ENCODE measurements around the gene GPHN.

The GPHN gene

GRCh38 chr14:66596241-66596985 lies 88.5 kb downstream of the GPHN start:
- in situ Hi-C loops (cut with HindIII; ENCODE audit: low sequenced_read_pairs) = loop anchor here (10.0 kb wide), 1 partner anchor 48 kb away; no protein-coding TSS in a partner anchor

- in situ Hi-C loops (cut with HindIII; ENCODE audit: low sequenced_read_pairs) = no loop called here
Observed at GRCh38 chr14:66600416-66600815, 92.5 kb downstream of the GPHN start.

- in situ Hi-C loops (cut with HindIII; ENCODE audit: low sequenced_read_pairs) = no loop called here
Observed at GRCh38 chr14:66601932-66602578, 94.1 kb downstream of the GPHN start.

GRCh38 chr14:66603945-66604344 lies 96.0 kb downstream of the GPHN start:
- in situ Hi-C loops (cut with HindIII; ENCODE audit: low sequenced_read_pairs) = no loop called here

- in situ Hi-C loops (cut with HindIII; ENCODE audit: low sequenced_read_pairs) = no loop called here
Observed at GRCh38 chr14:66606826-66607225, 98.9 kb downstream of the GPHN start.

GRCh38 chr14:66610154-66610563 lies 102.2 kb downstream of the GPHN start:
- in situ Hi-C loops (cut with HindIII; ENCODE audit: low sequenced_read_pairs) = no loop called here

GRCh38 chr14:66613344-66613743 lies 105.4 kb downstream of the GPHN start:
- in situ Hi-C loops (cut with HindIII; ENCODE audit: low sequenced_read_pairs) = no loop called here

- in situ Hi-C loops (cut with HindIII; ENCODE audit: low sequenced_read_pairs) = no loop called here
Observed at GRCh38 chr14:66619952-66620351, 112.0 kb downstream of the GPHN start.

- in situ Hi-C loops (cut with HindIII; ENCODE audit: low sequenced_read_pairs) = no loop called here
Observed at GRCh38 chr14:66623838-66624237, 115.9 kb downstream of the GPHN start.

GRCh38 chr14:66624336-66624937 lies 116.5 kb downstream of the GPHN start:
- in situ Hi-C loops (cut with HindIII; ENCODE audit: low sequenced_read_pairs) = no loop called here

GRCh38 chr14:66628636-66629035 lies 120.7 kb downstream of the GPHN start:
- in situ Hi-C loops (cut with HindIII; ENCODE audit: low sequenced_read_pairs) = no loop called here

GRCh38 chr14:66629499-66629898 lies 121.6 kb downstream of the GPHN start:
- in situ Hi-C loops (cut with HindIII; ENCODE audit: low sequenced_read_pairs) = no loop called here

- in situ Hi-C loops (cut with HindIII; ENCODE audit: low sequenced_read_pairs) = no loop called here
Observed at GRCh38 chr14:66634876-66635275, 126.9 kb downstream of the GPHN start.

- in situ Hi-C loops (cut with HindIII; ENCODE audit: low sequenced_read_pairs) = no loop called here
Observed at GRCh38 chr14:66635435-66635834, 127.5 kb downstream of the GPHN start.

- in situ Hi-C loops (cut with HindIII; ENCODE audit: low sequenced_read_pairs) = no loop called here
Observed at GRCh38 chr14:66636240-66636639, 128.3 kb downstream of the GPHN start.

GRCh38 chr14:66638689-66639088 lies 130.7 kb downstream of the GPHN start:
- in situ Hi-C loops (cut with HindIII; ENCODE audit: low sequenced_read_pairs) = no loop called here

GRCh38 chr14:66641861-66642635 lies 134.1 kb downstream of the GPHN start:
- in situ Hi-C loops (cut with HindIII; ENCODE audit: low sequenced_read_pairs) = loop anchor here (10.0 kb wide), 1 partner anchor 47 kb away; no protein-coding TSS in a partner anchor

GRCh38 chr14:66643344-66643743 lies 135.4 kb downstream of the GPHN start:
- in situ Hi-C loops (cut with HindIII; ENCODE audit: low sequenced_read_pairs) = loop anchor here (10.0 kb wide), 1 partner anchor 49 kb away; no protein-coding TSS in a partner anchor

- in situ Hi-C loops (cut with HindIII; ENCODE audit: low sequenced_read_pairs) = loop anchor here (10.0 kb wide), 1 partner anchor 51 kb away; no protein-coding TSS in a partner anchor
Observed at GRCh38 chr14:66645716-66646115, 137.8 kb downstream of the GPHN start.

GRCh38 chr14:66649498-66649897 lies 141.6 kb downstream of the GPHN start:
- in situ Hi-C loops (cut with HindIII; ENCODE audit: low sequenced_read_pairs) = loop anchor here (10.0 kb wide), 1 partner anchor 55 kb away; no protein-coding TSS in a partner anchor

GRCh38 chr14:66650491-66650911 lies 142.6 kb downstream of the GPHN start:
- in situ Hi-C loops (cut with HindIII; ENCODE audit: low sequenced_read_pairs) = no loop called here

All from DLD1 (cell line).